H1 (cell line): ENCODE results near the gene R3HDM4. TPM values are rescaled to one million over a fixed set of nuclear protein-coding genes. Genes with fewer than 3 reads are reported as not detected.

Source experiments
- ATF3 ChIP-seq: IDR thresholded peaks from 2 replicates; pipeline ENCODE4 v1.6.1; 2011; ENCODE audit warnings: low read depth, mild to moderate bottlenecking, low read length; ENCODE audit not compliant: insufficient read depth
- BACH1 ChIP-seq: IDR thresholded peaks from 2 replicates; pipeline ENCODE4 v1.6.1; 2012; ENCODE audit warnings: low read length, improper control_type of control experiment
- CHD1 ChIP-seq: IDR thresholded peaks from 2 replicates; pipeline ENCODE4 v1.6.1; 2012; ENCODE audit warnings: low read depth, low read length, improper control_type of control experiment
- CTCF ChIP-seq, 3 experiments: IDR thresholded peaks; 1 replicate in 2 of 3; 2 replicates in 1 of 3; pipeline versions ENCODE4 v1.5.1 to v1.6.1; 2011; ENCODE audit warnings: low read length in 3 of 3, mild to moderate bottlenecking in 3 of 3, inconsistent platforms in 2 of 3, low read depth in 1 of 3, moderate library complexity in 1 of 3; ENCODE audit not compliant: insufficient read depth in 1 of 3; ENCODE audit errors: control extremely low read depth in 1 of 3
- EGR1 ChIP-seq: IDR thresholded peaks from 2 replicates; pipeline ENCODE4 v1.6.1; 2011; ENCODE audit warnings: low read depth, low read length, borderline replicate concordance
- FOSL1 ChIP-seq: IDR thresholded peaks from 2 replicates; pipeline ENCODE4 v1.6.1; 2011; ENCODE audit warnings: mild to moderate bottlenecking, low read depth, low read length, moderate library complexity; ENCODE audit not compliant: insufficient read depth
- HDAC2 ChIP-seq, 2 experiments: fragments of 300-600 bp in 1 of 2; sonication (generic) in 1 of 2; IDR thresholded peaks; 2 replicates each; pipeline ENCODE4 v1.6.1; 2011 to 2012; ENCODE audit warnings: low read depth in 2 of 2, low read length in 2 of 2, mild to moderate bottlenecking in 2 of 2, moderate library complexity in 2 of 2, borderline replicate concordance in 1 of 2, inconsistent platforms in 1 of 2
- POU5F1 ChIP-seq: IDR thresholded peaks from 2 replicates; pipeline ENCODE4 v1.6.1; 2011; ENCODE audit warnings: low read depth, mild to moderate bottlenecking, low read length, moderate library complexity
- RBBP5 ChIP-seq: IDR thresholded peaks from 2 replicates; pipeline ENCODE4 v1.7.1; 2012; ENCODE audit warnings: low read depth, mild to moderate bottlenecking, inconsistent platforms, low read length, moderate library complexity, borderline replicate concordance
- RNF2 ChIP-seq: fragments of 200-900, 300-1000 bp; sonication (generic); IDR thresholded peaks from 2 replicates; pipeline ENCODE4 v1.7.1; 2016; ENCODE audit warnings: borderline replicate concordance, low read depth, mild to moderate bottlenecking, antibody characterized with exemption, low read length; ENCODE audit not compliant: poor library complexity, severe bottlenecking; ENCODE audit errors: missing control alignments
- SIX5 ChIP-seq: IDR thresholded peaks from 2 replicates; pipeline ENCODE4 v1.6.1; 2011; ENCODE audit warnings: mild to moderate bottlenecking, low read depth, low read length
- TBP ChIP-seq: IDR thresholded peaks from 2 replicates; pipeline ENCODE4 v1.6.1; 2011; ENCODE audit warnings: low read depth, low read length, improper control_type of control experiment
- polyA plus RNA-seq, 7 experiments: library from polyadenylated mRNA; depleted of rRNA in 3 of 7; stranded (reverse) in 5 of 7; unstranded in 2 of 7; fragments of >200 nt in 5 of 7; fragments of 200-250 nt in 2 of 7; gene quantifications; 1 replicate in 5 of 7; 2 replicates in 1 of 7; 4 replicates in 1 of 7; pipeline versions ENCODE4 v1.2.1 to v1.2.3, GENCODE V29; 2011 to 2013; ENCODE audit warnings: missing spikeins in 2 of 7, mixed read lengths in 2 of 7
- total RNA-seq: library from RNA; stranded (reverse); fragmentation: NEBNext Ultra II Directional; extraction: Animal tissue kit (Norgen Biotek cat#: 25700); gene quantifications from 2 replicates; pipeline ENCODE4 v1.2.1, GENCODE V29; 2021

Gene R3HDM4
- total and polyA plus RNA-seq, 2 of the 8 experiments (the other 6 are each of a cell fraction or from before 2014, with no cell fraction given), result 76.8 to 102 TPM

- TF ChIP-seq CTCF (IDR thresholded peaks at IDR 0.05; ENCODE audit: control extremely low read depth in 1 of 3, insufficient read depth in 1 of 3, low read depth in 1 of 3, low read length in 3 of 3), result no peak
- TF ChIP-seq CHD1, result no peak
- TF ChIP-seq RBBP5, result no peak
- no peak for TF ChIP-seq TBP
- no peak for TF ChIP-seq HDAC2 (IDR thresholded peaks at IDR 0.05; ENCODE audit: borderline replicate concordance in 1 of 2, low read depth in 2 of 2, low read length in 2 of 2)
- no peak for TF ChIP-seq FOSL1
- TF ChIP-seq SIX5, result no peak
- TF ChIP-seq RNF2, result no peak
- no peak for TF ChIP-seq POU5F1
- TF ChIP-seq BACH1, result no peak
- no peak for TF ChIP-seq EGR1
- TF ChIP-seq ATF3, result no peak
Measured at GRCh38 chr19:901216-902092, 11.6 kb downstream of the R3HDM4 start (continued).
